Stomach (tissue), 9 donors: Measurements from ENCODE around the gene PALM2AKAP2. TPM values are rescaled to one million over a fixed set of nuclear protein-coding genes. Genes with fewer than 3 reads are reported as not detected.

Experiments used
- DNase-seq, 2 donors: peaks; one replicate each; pipeline versions ENCODE4 v3.0.0 to v3.0.0-alpha.2; 2013 to 2019
- H3K27ac ChIP-seq, 5 donors: fragments of 200-600 bp in 4 of 5; sonication (generic) in 4 of 5; one replicate each; pipeline ENCODE4 v1.5.1; 2013 to 2019; ENCODE audit warnings: mild to moderate bottlenecking in 1 of 5, moderate library complexity in 1 of 5
- H3K27me3 ChIP-seq, 3 donors: fragments of 200-600 bp; sonication (generic); one replicate each; pipeline ENCODE4 v1.5.1; 2017 to 2019; ENCODE audit warnings: mixed run types in 1 of 3
- H3K36me3 ChIP-seq, 4 donors: fragments of 200-600 bp; sonication (generic); 1 replicate in 3 of 4; 2 replicates in 1 of 4; pipeline ENCODE4 v1.5.1; 2016 to 2019
- H3K4me1 ChIP-seq, 4 donors: fragments of 200-600 bp; sonication (generic); one replicate each; pipeline ENCODE4 v1.5.1; 2016 to 2019
- H3K4me3 ChIP-seq, 4 donors: fragments of 200-600 bp; sonication (generic) in 3 of 4; one replicate each; pipeline ENCODE4 v1.5.1; 2016 to 2019; ENCODE audit warnings: mild to moderate bottlenecking in 1 of 4
- H3K9me3 ChIP-seq, 4 donors: fragments of 200-600 bp; sonication (generic); one replicate each; pipeline ENCODE4 v1.5.1; 2016 to 2019
- CTCF ChIP-seq, 7 experiments: fragments of 450-650 bp in 4 of 7; fragments of 200-600 bp in 3 of 7; sonication (generic) in 3 of 7; IDR thresholded peaks; one replicate each; pipeline ENCODE4 v1.5.1; 2016 to 2019; ENCODE audit warnings: antibody characterized with exemption in 7 of 7, control low read depth in 2 of 7, mild to moderate bottlenecking in 1 of 7
- EP300 ChIP-seq: sonication (generic); formaldehyde crosslinking; IDR thresholded peaks from one replicate; pipeline ENCODE4 v1.6.1; 2017; ENCODE audit warnings: antibody characterized with exemption
- POLR2A ChIP-seq, 4 donors: fragments of 450-650 bp; IDR thresholded peaks; one replicate each; pipeline ENCODE4 v1.6.1; 2016; ENCODE audit warnings: antibody characterized with exemption in 4 of 4, control low read depth in 2 of 4, mild to moderate bottlenecking in 1 of 4, moderate library complexity in 1 of 4
- POLR2AphosphoS5 ChIP-seq, 3 donors: sonication (generic); formaldehyde crosslinking; IDR thresholded peaks; one replicate each; pipeline ENCODE4 v1.6.1; 2016; ENCODE audit warnings: antibody characterized with exemption in 3 of 3
- WGBS, 5 donors: extraction: QIAGEN DNeasy Blood & Tissue Kit in 3 of 5; methylation state at CpG; one replicate each; pipeline versions ENCODE4 v1.1.5 to v1.1.7; 2013 to 2018; 5-methylcytosine and 5-hydroxymethylcytosine counted together
- intact Hi-C: fragments of 100-400 bp; cut with DNase I; formaldehyde crosslinking; loops from one replicate; pipeline ENCODE4 v1.15.1; 2023; ENCODE audit warnings: low total_unique reads
- polyA plus RNA-seq, 3 donors: library from polyadenylated mRNA; stranded (reverse); fragments of 200-250 nt; gene quantifications; one replicate each; pipeline ENCODE4 v1.2.3, GENCODE V29; 2013
- total RNA-seq, 5 donors: library from RNA; depleted of rRNA; stranded (reverse); fragments of >200 nt; gene quantifications; one replicate each; pipeline versions ENCODE4 v1.1.0 to v1.2.3, GENCODE V29; 2014 to 2016
- donor health status: healthy with polysubstance abuse.
- donor health status: Bipolar disorder and iron deficiency.
- donor health status: healthy.

Gene PALM2AKAP2
- total and polyA plus RNA-seq, 8 donors, result 0.05 to 6.2 (median 1.3) TPM; not detected in 3

DNA sequence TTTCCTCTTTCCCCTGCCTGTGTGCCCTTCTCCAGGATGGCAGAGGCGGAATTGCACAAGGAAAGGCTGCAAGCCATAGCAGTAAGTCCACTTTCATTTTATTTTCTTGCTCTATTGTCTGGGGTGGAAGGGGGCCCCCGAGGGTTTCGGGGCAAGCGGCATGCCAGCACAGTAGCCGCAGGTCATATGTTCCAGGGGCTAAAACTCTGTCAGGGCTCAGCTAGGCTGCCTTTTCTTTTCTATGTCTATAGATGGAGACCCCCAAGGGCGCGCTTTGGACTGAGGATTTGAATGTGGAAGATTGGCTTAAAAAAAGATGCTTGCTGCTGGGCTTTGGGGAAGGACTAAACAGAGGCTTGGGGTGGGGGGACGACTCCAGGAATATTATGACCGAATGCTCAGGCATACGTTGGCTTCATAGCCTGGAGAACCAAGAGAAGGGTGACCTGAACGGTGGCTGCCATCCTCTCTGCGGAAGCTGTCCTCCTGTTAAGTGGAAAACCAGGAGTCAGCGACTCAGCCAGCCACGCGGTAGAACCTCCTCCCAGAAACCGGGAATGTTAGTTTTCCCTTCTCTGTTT lies 545 bp downstream of the PALM2AKAP2 start:
- Histone ChIP-seq H3K4me3 (peak overlapping the region; percentile 46 to 49 (median 47)), H3K9me3 (no peaks in the 10 kb centered on the region), H3K4me1 (peaks cover 0 to 14% (median 10%) of the 10 kb centered on the region in 4 donors), H3K27ac (peak overlapping the region in 4 of 5 donors; percentile 16 to 71 (median 56)), H3K36me3 (no peaks in the 10 kb centered on the region), H3K27me3 (peaks cover 0 to 47% (median 19%) of the 10 kb centered on the region in 3 donors)
- peak in 1 of 2 donors; percentile 22 for DNase-seq
- intact Hi-C loops, result no loop called here
- 5 to 8% (median 5%) methylated on average over 16 of the region's 16 CpGs for WGBS, 5 donors
- TF ChIP-seq CTCF (IDR thresholded peaks at IDR 0.05) (no peak), POLR2AphosphoS5 (IDR thresholded peaks at IDR 0.05) (no peak), EP300 (no peak)

- intact Hi-C loops, result no loop called here
- Histone ChIP-seq H3K9me3 (no peaks in the 10 kb centered on the region), H3K36me3 (no peaks in the 10 kb centered on the region), H3K4me3 (peak overlapping the region; percentile 46 to 49 (median 47)), H3K27ac (peak overlapping the region in 4 of 5 donors; percentile 16 to 71 (median 56)), H3K27me3 (peaks cover 0 to 47% (median 19%) of the 10 kb centered on the region in 3 donors), H3K4me1 (peaks cover 0 to 14% (median 10%) of the 10 kb centered on the region in 4 donors)
- no peak for DNase-seq
- TF ChIP-seq POLR2AphosphoS5 (IDR thresholded peaks at IDR 0.05) (no peak), POLR2A (IDR thresholded peaks at IDR 0.05) (no peak), EP300 (no peak), CTCF (IDR thresholded peaks at IDR 0.05) (no peak)
- 65 to 77% (median 68%) methylated on average over 5 of the region's 5 CpGs for WGBS, 5 donors
Observed at GRCh38 chr9:109781086-109781485, 1.1 kb downstream of the PALM2AKAP2 start.

- TF ChIP-seq CTCF (IDR thresholded peaks at IDR 0.05) (no peak), POLR2A (IDR thresholded peaks at IDR 0.05) (no peak), EP300 (no peak), POLR2AphosphoS5 (IDR thresholded peaks at IDR 0.05) (no peak)
Observed at GRCh38 chr9:109781541-109782197, 1.7 kb downstream of the PALM2AKAP2 start.

DNA sequence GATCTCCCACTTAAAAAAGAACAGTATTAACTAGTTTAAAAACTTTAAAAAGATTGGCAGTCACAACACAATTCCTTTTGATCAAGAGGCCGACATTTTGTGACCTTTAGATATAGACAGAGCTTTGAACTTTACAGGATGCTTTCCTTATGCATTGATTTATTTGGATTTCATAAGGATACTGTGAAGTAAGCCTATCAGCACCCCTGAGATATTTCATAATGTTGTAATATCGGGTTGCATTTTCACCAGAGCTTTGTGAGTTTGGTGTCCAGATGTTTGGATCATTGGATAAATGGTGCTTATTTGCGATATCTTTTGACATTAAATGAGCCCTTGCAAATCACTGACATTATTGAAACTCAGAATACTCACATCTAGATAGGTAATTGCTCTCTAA lies 7.7 kb downstream of the PALM2AKAP2 start:
- 83 to 93% (median 87%) methylated on average over 3 of the region's 3 CpGs for WGBS, 5 donors
- no peak for DNase-seq
- H3K9me3 ChIP-seq, result no peaks in the 10 kb centered on the region
- intact Hi-C loops, result no loop called here
- H3K27ac ChIP-seq, result no peak overlapping the region
- no peaks in the 10 kb centered on the region for H3K36me3 ChIP-seq
- H3K4me3 ChIP-seq, result no peak overlapping the region
- TF ChIP-seq CTCF (IDR thresholded peaks at IDR 0.05), result no peak
- TF ChIP-seq POLR2AphosphoS5 (IDR thresholded peaks at IDR 0.05), result no peak
- no peak for TF ChIP-seq POLR2A (IDR thresholded peaks at IDR 0.05)
- TF ChIP-seq EP300, result no peak
- peaks cover 0 to 5% (median 0%) of the 10 kb centered on the region in 3 donors for H3K27me3 ChIP-seq
- no peaks in the 10 kb centered on the region for H3K4me1 ChIP-seq

More at GRCh38 chr9:109781541-109782197, 1.7 kb downstream of the PALM2AKAP2 start:
- Histone ChIP-seq H3K4me3 (peak overlapping the region in 2 of 4 donors; percentile 46 to 48), H3K4me1 (peaks cover 0 to 14% (median 10%) of the 10 kb centered on the region in 4 donors), H3K27me3 (peaks cover 0 to 47% (median 19%) of the 10 kb centered on the region in 3 donors), H3K9me3 (no peaks in the 10 kb centered on the region), H3K36me3 (no peaks in the 10 kb centered on the region), H3K27ac (peak overlapping the region in 2 of 5 donors; percentile 16 to 47)
- intact Hi-C loops, result no loop called here
- 43 to 64% (median 58%) methylated on average over 4 of the region's 4 CpGs for WGBS, 5 donors
- peak in 1 of 2 donors; percentile 34 for DNase-seq
